Jurkat, Clone E6-1 (cell line): ENCODE measurements around the gene FRMD1.

ENCODE experiments used
- DNase-seq: peaks from one replicate; pipeline ENCODE4 v3.0.0-alpha.2; 2011; ENCODE audit warnings: low read depth, low spot score
- H3K4me3 ChIP-seq: 2 replicates; pipeline ENCODE4 v1.5.1; 2011; ENCODE audit warnings: mild to moderate bottlenecking, low read length, control low read depth, moderate library complexity

Gene FRMD1

GRCh38 chr6:168020242-168020641, 58.8 kb downstream of the FRMD1 start:
- DNase-seq = no peak
- no peak overlapping the region for H3K4me3 ChIP-seq

DNA sequence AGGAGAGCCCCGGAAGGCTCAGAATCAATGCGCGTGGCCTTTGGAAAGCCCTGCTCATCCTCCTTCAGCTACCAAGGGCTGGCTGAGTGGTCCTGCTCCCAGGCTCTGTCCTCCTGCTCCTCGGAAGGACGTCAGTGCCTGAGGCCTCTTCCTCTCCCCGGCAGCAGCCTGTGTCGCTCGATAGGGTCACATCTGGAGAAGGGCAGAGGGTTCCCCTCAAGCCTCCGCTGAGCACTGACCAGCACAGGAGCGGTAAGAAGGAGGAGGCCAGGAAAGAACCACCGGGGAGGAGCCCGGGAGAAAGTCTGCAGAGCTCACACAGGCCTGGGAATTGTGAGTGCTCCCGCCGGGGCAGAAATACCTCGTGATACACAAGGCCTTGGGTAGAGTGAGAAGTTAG, 60.3 kb downstream of the FRMD1 start:
- H3K4me3 ChIP-seq = no peak overlapping the region
- no peak for DNase-seq

DNA sequence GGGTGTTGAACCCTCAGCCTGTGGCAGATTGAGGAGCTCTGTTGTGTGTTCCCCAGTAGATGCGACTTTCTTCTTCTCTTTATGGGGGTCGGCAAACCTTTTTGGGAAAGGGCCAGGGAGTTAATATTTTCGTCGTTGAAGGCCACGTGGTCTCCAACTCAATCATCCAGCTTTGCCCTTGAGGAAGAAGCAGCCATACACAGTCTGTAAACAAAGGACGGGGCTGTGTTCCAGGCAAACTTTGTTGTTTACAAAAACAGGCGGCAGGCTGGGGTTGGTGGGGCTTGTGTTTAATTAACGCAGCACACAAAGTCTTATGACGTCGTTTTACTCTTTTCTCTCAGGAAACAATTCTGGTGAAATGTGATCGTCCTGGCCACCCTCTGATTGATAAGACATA, 61.4 kb downstream of the FRMD1 start:
- DNase-seq = no peak
- no peak overlapping the region for H3K4me3 ChIP-seq

- H3K4me3 ChIP-seq = no peak overlapping the region
- no peak for DNase-seq
Measured at GRCh38 chr6:168016721-168017525, 62.1 kb downstream of the FRMD1 start.

- no peak for DNase-seq
- H3K4me3 ChIP-seq = no peak overlapping the region
Measured at GRCh38 chr6:168016176-168016620, 62.8 kb downstream of the FRMD1 start.

GRCh38 chr6:168015482-168016175, 63.4 kb downstream of the FRMD1 start:
- no peak for DNase-seq

GRCh38 chr6:168015009-168015408, 64.0 kb downstream of the FRMD1 start:
- DNase-seq = no peak
- no peak overlapping the region for H3K4me3 ChIP-seq

More at GRCh38 chr6:168015482-168016175, 63.4 kb downstream of the FRMD1 start:
- no peak overlapping the region for H3K4me3 ChIP-seq

- H3K4me3 ChIP-seq = no peak overlapping the region
- no peak for DNase-seq
Measured at GRCh38 chr6:168014428-168014827, 64.6 kb downstream of the FRMD1 start.

DNA sequence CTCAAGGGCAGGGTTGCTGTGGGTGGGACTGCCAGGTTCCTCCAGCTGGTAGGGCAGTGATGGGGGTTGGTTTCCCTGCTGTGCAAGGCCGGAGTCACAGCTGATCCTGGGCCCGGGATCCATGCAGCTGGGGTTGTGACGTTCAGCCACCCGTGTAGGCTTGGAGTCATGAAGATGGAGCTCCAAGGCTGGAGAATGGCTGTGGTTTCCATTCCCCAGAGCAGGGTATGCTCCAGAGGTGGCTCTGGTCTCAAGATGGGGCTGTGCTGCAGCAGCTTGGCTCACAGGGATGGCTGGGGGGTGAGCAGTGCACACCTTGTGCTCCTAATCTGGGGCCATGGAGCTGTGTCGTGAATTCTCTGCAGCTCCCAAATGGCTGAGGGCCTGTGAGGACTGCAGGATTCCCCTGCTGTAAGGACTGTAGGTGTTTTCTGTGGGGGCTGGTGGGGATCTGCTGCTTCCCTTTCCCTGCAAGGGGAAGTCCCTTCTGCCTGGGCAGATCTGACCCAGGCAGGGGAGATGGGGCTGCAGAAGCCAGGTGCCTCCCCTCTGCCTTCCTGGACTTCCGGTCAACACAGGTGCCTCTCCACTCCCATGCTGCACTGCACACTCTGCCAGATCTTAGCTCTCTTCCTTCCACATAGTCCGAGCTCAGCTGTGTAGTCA, 65.6 kb downstream of the FRMD1 start:
- DNase-seq = no peak
- H3K4me3 ChIP-seq = no peak overlapping the region

DNA sequence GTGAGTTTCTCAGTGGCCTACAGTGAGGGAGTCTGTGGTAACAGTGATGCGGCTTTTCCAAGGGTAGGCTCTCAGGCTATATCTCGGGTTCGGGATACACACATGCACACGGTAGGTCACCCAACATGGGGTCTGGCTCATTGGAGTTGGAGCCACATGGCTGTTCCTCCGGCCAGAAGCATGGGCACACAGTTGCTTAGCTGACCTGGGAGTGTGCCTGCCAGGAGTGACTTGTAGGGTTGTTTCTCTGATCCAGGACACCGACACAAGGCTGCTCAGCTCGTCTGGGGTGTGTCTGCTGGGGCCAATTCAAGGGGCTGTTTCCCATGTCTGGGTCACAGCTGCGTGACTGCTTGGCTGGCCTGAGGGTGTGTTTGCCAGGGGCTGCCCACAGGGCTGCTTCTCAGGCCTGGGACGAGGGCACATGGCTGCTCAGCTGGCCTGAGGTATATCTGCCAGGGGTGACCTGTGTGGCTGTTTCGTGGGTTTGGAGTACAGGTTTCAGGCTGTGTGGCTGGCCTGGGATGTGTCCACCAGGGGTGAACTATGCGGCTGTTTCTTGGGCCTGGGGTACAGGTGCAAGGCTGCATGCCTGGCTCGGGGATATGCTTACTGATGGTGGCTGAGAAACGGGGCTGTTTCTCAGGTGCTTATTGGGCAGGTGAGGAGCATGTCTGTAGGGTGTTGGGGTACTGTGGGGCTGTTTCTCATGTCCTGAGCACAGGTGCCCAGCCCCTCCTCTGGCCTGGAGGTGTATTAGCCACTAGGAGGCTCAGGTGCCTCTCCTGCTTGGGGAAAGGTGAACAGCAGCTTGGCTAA, 66.4 kb downstream of the FRMD1 start:
- H3K4me3 ChIP-seq = no peak overlapping the region
- DNase-seq = no peak

GRCh38 chr6:168011291-168011690, 67.7 kb downstream of the FRMD1 start:
- DNase-seq = no peak
- no peak overlapping the region for H3K4me3 ChIP-seq

GRCh38 chr6:168009331-168009730, 69.7 kb downstream of the FRMD1 start:
- DNase-seq = no peak
- no peak overlapping the region for H3K4me3 ChIP-seq

DNA sequence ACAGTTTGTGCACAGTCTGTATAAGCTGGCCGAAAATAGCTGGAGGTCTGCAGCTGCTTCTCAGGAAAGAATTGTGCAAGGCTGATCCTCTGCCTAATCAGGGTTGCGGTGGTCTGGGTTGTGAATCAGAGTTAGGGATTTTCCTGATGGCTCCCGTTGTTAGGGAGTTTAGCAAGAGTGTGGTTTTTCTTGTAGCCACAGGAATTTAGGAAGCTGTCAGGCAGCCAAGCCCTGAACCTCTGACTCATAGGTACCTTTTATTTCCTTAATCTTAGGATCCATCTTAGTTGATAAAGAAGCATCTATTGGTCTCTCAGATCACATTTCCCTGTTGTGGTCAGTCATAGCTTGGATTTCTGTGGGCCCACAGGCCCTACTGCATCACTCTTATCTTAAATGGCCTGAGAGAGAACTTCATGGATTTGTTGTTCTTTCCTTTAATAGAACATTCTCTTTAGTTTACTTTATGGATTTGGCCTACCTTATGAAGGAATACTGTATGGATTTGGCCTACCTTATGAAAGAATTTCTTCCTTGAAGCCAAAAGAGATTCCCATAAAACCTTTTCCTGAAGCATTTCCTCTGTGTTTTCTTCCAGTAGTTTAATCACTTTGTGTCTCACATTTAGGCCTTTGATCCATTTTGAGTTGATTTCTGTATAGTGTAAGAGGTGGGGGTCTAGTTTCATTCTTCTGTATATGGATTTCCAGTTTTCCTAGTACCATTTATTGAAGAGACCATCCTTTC, 71.2 kb downstream of the FRMD1 start:
- DNase-seq = no peak
- no peak overlapping the region for H3K4me3 ChIP-seq

GRCh38 chr6:168005796-168006195, 73.2 kb downstream of the FRMD1 start:
- DNase-seq = no peak
- no peak overlapping the region for H3K4me3 ChIP-seq

DNA sequence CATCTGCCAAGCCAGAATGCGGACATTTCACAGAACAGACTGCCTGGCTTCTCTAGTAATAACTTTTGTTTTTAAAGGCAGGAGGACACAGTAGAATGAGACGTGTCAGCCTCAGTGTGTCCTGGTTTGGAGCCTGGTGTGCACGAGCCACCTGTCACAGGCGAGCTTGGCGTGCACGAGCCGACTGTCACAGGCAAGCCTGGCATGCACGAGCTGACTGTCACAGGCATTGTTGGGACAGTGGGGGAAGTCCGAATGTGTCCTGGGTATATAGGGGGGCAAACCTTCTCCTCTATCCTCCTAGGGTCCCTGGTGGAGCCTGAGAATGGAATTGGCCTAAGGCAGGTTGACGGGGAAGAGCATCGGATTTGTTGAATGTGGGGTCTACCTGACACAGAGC, 74.1 kb downstream of the FRMD1 start:
- H3K4me3 ChIP-seq = no peak overlapping the region
- no peak for DNase-seq

GRCh38 chr6:168004023-168004422, 75.0 kb downstream of the FRMD1 start:
- H3K4me3 ChIP-seq = no peak overlapping the region
- DNase-seq = no peak
